Stomach (tissue), 9 donors: Measurements from ENCODE around the gene METTL4. TPM values are rescaled to one million over a fixed set of nuclear protein-coding genes. Genes with fewer than 3 reads are reported as not detected.
A peak's percentile ranks its signal among the peaks of the same experiment; 100 is the strongest.
"Not testable (repeated sequence)": the region's sequence is repeated elsewhere in the genome, so short reads cannot be mapped to it uniquely, and the experiment has no call there.

Experiments used
- DNase-seq, 2 donors: peaks; one replicate each; pipeline versions ENCODE4 v3.0.0 to v3.0.0-alpha.2; 2013 to 2019
- H3K27ac ChIP-seq, 5 donors: fragments of 200-600 bp in 4 of 5; sonication (generic) in 4 of 5; one replicate each; pipeline ENCODE4 v1.5.1; 2013 to 2019; ENCODE audit warnings: mild to moderate bottlenecking in 1 of 5, moderate library complexity in 1 of 5
- H3K27me3 ChIP-seq, 3 donors: fragments of 200-600 bp; sonication (generic); one replicate each; pipeline ENCODE4 v1.5.1; 2017 to 2019; ENCODE audit warnings: mixed run types in 1 of 3
- H3K36me3 ChIP-seq, 4 donors: fragments of 200-600 bp; sonication (generic); 1 replicate in 3 of 4; 2 replicates in 1 of 4; pipeline ENCODE4 v1.5.1; 2016 to 2019
- H3K4me1 ChIP-seq, 4 donors: fragments of 200-600 bp; sonication (generic); one replicate each; pipeline ENCODE4 v1.5.1; 2016 to 2019
- H3K4me3 ChIP-seq, 4 donors: fragments of 200-600 bp; sonication (generic) in 3 of 4; one replicate each; pipeline ENCODE4 v1.5.1; 2016 to 2019; ENCODE audit warnings: mild to moderate bottlenecking in 1 of 4
- H3K9me3 ChIP-seq, 4 donors: fragments of 200-600 bp; sonication (generic); one replicate each; pipeline ENCODE4 v1.5.1; 2016 to 2019
- CTCF ChIP-seq, 7 experiments: fragments of 450-650 bp in 4 of 7; fragments of 200-600 bp in 3 of 7; sonication (generic) in 3 of 7; IDR thresholded peaks; one replicate each; pipeline ENCODE4 v1.5.1; 2016 to 2019; ENCODE audit warnings: antibody characterized with exemption in 7 of 7, control low read depth in 2 of 7, mild to moderate bottlenecking in 1 of 7
- EP300 ChIP-seq: sonication (generic); formaldehyde crosslinking; IDR thresholded peaks from one replicate; pipeline ENCODE4 v1.6.1; 2017; ENCODE audit warnings: antibody characterized with exemption
- POLR2A ChIP-seq, 4 donors: fragments of 450-650 bp; IDR thresholded peaks; one replicate each; pipeline ENCODE4 v1.6.1; 2016; ENCODE audit warnings: antibody characterized with exemption in 4 of 4, control low read depth in 2 of 4, mild to moderate bottlenecking in 1 of 4, moderate library complexity in 1 of 4
- POLR2AphosphoS5 ChIP-seq, 3 donors: sonication (generic); formaldehyde crosslinking; IDR thresholded peaks; one replicate each; pipeline ENCODE4 v1.6.1; 2016; ENCODE audit warnings: antibody characterized with exemption in 3 of 3
- WGBS, 5 donors: extraction: QIAGEN DNeasy Blood & Tissue Kit in 3 of 5; methylation state at CpG; one replicate each; pipeline versions ENCODE4 v1.1.5 to v1.1.7; 2013 to 2018; 5-methylcytosine and 5-hydroxymethylcytosine counted together
- intact Hi-C: fragments of 100-400 bp; cut with DNase I; formaldehyde crosslinking; loops from one replicate; pipeline ENCODE4 v1.15.1; 2023; ENCODE audit warnings: low total_unique reads
- polyA plus RNA-seq, 3 donors: library from polyadenylated mRNA; stranded (reverse); fragments of 200-250 nt; gene quantifications; one replicate each; pipeline ENCODE4 v1.2.3, GENCODE V29; 2013
- total RNA-seq, 5 donors: library from RNA; depleted of rRNA; stranded (reverse); fragments of >200 nt; gene quantifications; one replicate each; pipeline versions ENCODE4 v1.1.0 to v1.2.3, GENCODE V29; 2014 to 2016
- donor health status: healthy with polysubstance abuse.
- donor health status: Bipolar disorder and iron deficiency.
- donor health status: healthy.

Gene METTL4
- total and polyA plus RNA-seq, 8 donors, result 0.89 to 17.1 (median 4.2) TPM

GRCh38 chr18:2545155-2545554 is 26.1 kb downstream of the METTL4 start:
- no peak for DNase-seq
- TF ChIP-seq POLR2AphosphoS5 (IDR thresholded peaks at IDR 0.05) (no peak), POLR2A (IDR thresholded peaks at IDR 0.05) (no peak), CTCF (IDR thresholded peaks at IDR 0.05) (no peak), EP300 (no peak)
- H3K4me3 ChIP-seq, result no peak overlapping the region
- H3K9me3 ChIP-seq, result no peaks in the 10 kb centered on the region
- intact Hi-C loops, result loop anchor here (10.0 kb wide), 1 partner anchor 960 kb away; no protein-coding TSS in a partner anchor
- no peak overlapping the region for H3K27ac ChIP-seq
- WGBS, 5 donors, result 27 to 56% (median 37%) methylated on average over 2 of the region's 2 CpGs
- no peaks in the 10 kb centered on the region for H3K27me3 ChIP-seq
- H3K36me3 ChIP-seq, result peaks cover 0 to 43% (median 24%) of the 10 kb centered on the region in 4 donors
- H3K4me1 ChIP-seq, result peaks cover 0 to 7% (median 0%) of the 10 kb centered on the region in 4 donors

GRCh38 chr18:2541925-2542563 is 29.3 kb downstream of the METTL4 start:
- TF ChIP-seq CTCF (IDR thresholded peaks at IDR 0.05), result peak in 4 of 7 experiments; percentile 32 to 57 (median 40)
- H3K27ac ChIP-seq, H3K4me1 ChIP-seq, H3K27me3 ChIP-seq, H3K9me3 ChIP-seq, H3K4me3 ChIP-seq: not testable (repeated sequence)
- peaks cover 0 to 20% (median 11%) of the 10 kb centered on the region in 4 donors for H3K36me3 ChIP-seq
- peak in 1 of 2 donors; percentile 59 for DNase-seq
- intact Hi-C loops, result loop anchor here (10.0 kb wide), 1 partner anchor 957 kb away; no protein-coding TSS in a partner anchor
- 29 to 80% (median 38%) methylated on average over 1 to 3 of the region's 3 CpGs; no CpG with 5 or more reads in 2 of the 5 donors for WGBS, 5 donors

GRCh38 chr18:2540575-2540974 is 30.7 kb downstream of the METTL4 start:
- TF ChIP-seq POLR2AphosphoS5 (IDR thresholded peaks at IDR 0.05), result no peak
- TF ChIP-seq CTCF (IDR thresholded peaks at IDR 0.05), result no peak
- TF ChIP-seq POLR2A (IDR thresholded peaks at IDR 0.05), result no peak
- TF ChIP-seq EP300, result no peak
- intact Hi-C loops, result loop anchor here (10.0 kb wide), 1 partner anchor 956 kb away; no protein-coding TSS in a partner anchor

GRCh38 chr18:2538844-2539243 is 32.5 kb downstream of the METTL4 start:
- Histone ChIP-seq H3K27me3 (no peaks in the 10 kb centered on the region), H3K36me3 (peaks cover 0 to 10% (median 2%) of the 10 kb centered on the region in 4 donors), H3K4me3 (no peak overlapping the region), H3K4me1 (no peaks in the 10 kb centered on the region), H3K27ac (no peak overlapping the region), H3K9me3 (no peaks in the 10 kb centered on the region)
- 32 to 57% (median 47%) methylated on average over 1 of the region's 1 CpG for WGBS, 5 donors
- TF ChIP-seq POLR2AphosphoS5 (IDR thresholded peaks at IDR 0.05) (no peak), CTCF (IDR thresholded peaks at IDR 0.05) (no peak), EP300 (no peak), POLR2A (IDR thresholded peaks at IDR 0.05) (no peak)
- no peak for DNase-seq
- intact Hi-C loops, result no loop called here

More at GRCh38 chr18:2540575-2540974, 30.7 kb downstream of the METTL4 start:
- Histone ChIP-seq H3K4me1 (no peaks in the 10 kb centered on the region), H3K9me3 (no peaks in the 10 kb centered on the region), H3K4me3 (no peak overlapping the region), H3K27ac (no peak overlapping the region), H3K36me3 (peaks cover 0 to 11% (median 4%) of the 10 kb centered on the region in 4 donors), H3K27me3 (no peaks in the 10 kb centered on the region)
- 74 to 93% (median 86%) methylated on average over 4 of the region's 4 CpGs for WGBS, 5 donors
- DNase-seq, result no peak
